ENCODE data around the gene B4GALT2. TPM values are rescaled to one million over a fixed set of nuclear protein-coding genes. Genes with fewer than 3 reads are reported as not detected.

The B4GALT2 gene
- total and polyA plus RNA-seq, 9 of the 15 experiments (the other 6 are each of a cell fraction or from before 2014, with no cell fraction given) = 1.3 to 86.8 (median 43.8) TPM

DNA sequence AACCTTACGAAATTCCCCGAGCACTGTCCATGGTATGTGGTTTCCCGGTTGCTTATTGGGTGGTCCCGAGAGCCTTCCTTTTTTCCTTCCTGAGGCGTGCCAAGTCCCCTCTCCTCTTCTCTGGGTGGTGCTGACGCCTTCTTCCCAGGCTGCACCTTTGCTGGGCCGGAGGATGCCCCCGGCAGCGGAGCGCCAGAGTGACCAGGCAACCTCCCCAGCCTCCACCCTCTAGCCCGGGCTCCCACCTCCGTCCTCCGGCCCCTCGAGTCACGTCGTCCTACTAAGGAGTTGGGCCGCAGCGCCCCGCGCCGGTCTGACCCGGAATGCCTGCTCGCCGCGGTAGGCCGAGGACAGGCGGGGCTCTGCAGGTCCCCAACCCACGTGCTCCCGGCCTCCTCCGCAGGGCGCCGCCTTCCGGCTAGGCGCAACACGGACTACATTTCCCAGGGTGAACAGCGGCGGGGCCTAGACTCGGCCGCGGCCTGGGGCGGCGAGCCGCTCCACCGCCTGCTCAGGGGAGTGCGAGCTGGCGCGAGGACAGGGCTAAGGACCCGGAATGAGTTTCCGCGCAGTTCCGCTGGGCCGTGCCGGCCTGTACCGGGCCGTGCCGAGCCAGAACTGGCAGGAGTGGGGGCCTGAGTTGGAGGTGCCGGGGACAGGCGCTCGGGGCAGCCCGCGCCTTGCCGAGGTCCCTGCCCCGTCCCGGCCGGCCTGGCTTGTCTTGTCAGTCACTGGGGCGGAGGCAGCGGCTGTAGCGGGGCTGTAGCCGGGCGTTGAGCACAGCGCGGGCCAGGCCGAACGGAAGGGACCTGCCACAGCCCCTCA is 32.6 kb upstream of the B4GALT2 start, which contains the start of gene IPO13 (continued):
- TF ChIP-seq, protein P1, sequence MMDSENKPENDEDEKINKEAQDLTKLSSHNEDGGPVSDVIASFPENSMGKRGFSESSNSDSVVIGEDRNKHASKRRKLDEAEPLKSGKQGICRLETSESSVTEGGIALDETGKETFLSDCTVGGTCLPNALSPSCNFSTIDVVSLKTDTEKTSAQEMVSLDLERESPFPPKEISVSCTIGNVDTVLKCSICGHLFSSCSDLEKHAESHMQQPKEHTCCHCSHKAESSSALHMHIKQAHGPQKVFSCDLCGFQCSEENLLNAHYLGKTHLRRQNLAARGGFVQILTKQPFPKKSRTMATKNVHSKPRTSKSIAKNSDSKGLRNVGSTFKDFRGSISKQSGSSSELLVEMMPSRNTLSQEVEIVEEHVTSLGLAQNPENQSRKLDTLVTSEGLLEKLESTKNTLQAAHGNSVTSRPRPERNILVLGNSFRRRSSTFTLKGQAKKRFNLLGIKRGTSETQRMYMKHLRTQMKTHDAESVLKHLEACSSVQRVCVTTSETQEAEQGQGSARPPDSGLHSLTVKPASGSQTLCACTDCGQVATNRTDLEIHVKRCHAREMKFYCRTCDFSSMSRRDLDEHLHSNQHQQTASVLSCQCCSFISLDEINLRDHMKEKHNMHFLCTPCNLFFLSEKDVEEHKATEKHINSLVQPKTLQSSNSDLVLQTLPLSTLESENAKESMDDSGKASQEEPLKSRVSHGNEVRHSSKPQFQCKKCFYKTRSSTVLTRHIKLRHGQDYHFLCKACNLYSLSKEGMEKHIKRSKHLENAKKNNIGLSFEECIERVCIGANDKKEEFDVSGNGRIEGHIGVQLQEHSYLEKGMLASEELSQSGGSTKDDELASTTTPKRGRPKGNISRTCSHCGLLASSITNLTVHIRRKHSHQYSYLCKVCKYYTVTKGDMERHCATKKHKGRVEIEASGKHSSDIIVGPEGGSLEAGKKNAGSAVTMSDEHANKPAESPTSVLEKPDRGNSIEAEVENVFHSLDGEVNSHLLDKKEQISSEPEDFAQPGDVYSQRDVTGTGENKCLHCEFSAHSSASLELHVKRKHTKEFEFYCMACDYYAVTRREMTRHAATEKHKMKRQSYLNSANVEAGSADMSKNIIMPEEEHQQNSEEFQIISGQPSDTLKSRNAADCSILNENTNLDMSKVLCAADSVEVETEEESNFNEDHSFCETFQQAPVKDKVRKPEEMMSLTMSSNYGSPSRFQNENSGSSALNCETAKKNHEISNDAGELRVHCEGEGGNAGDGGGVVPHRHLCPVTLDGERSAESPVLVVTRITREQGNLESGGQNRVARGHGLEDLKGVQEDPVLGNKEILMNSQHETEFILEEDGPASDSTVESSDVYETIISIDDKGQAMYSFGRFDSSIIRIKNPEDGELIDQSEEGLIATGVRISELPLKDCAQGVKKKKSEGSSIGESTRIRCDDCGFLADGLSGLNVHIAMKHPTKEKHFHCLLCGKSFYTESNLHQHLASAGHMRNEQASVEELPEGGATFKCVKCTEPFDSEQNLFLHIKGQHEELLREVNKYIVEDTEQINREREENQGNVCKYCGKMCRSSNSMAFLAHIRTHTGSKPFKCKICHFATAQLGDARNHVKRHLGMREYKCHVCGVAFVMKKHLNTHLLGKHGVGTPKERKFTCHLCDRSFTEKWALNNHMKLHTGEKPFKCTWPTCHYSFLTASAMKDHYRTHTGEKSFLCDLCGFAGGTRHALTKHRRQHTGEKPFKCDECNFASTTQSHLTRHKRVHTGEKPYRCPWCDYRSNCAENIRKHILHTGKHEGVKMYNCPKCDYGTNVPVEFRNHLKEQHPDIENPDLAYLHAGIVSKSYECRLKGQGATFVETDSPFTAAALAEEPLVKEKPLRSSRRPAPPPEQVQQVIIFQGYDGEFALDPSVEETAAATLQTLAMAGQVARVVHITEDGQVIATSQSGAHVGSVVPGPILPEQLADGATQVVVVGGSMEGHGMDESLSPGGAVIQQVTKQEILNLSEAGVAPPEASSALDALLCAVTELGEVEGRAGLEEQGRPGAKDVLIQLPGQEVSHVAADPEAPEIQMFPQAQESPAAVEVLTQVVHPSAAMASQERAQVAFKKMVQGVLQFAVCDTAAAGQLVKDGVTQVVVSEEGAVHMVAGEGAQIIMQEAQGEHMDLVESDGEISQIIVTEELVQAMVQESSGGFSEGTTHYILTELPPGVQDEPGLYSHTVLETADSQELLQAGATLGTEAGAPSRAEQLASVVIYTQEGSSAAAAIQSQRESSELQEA (IDR thresholded peaks at IDR 0.05; ENCODE audit: low read depth) = no peak
- TF ChIP-seq PATZ1 (CRISPR knock-in tag; IDR thresholded peaks at IDR 0.05; ENCODE audit: borderline replicate concordance) (no peak), SMARCC2 (IDR thresholded peaks at IDR 0.05; ENCODE audit: low read depth) (peak; percentile 61; the same call in 1 of the 2 replicates), MLLT1 (IDR thresholded peaks at IDR 0.05) (peak in 1 of 2 experiments; percentile 54; a peak in 1 of 4 replicates), SP1 (CRISPR knock-in tag; IDR thresholded peaks at IDR 0.05) (peak; percentile 100), SP2 (IDR thresholded peaks at IDR 0.05; ENCODE audit: extremely low read depth, low read depth, low read length, poor library complexity, severe bottlenecking) (no peak), FOXP4 (CRISPR knock-in tag; IDR thresholded peaks at IDR 0.05; ENCODE audit: borderline replicate concordance) (peak; percentile 11; the same call in 1 of the 2 replicates), PHF21A (IDR thresholded peaks at IDR 0.05; ENCODE audit: borderline replicate concordance, low read depth) (peak; percentile 39; the same call in 1 of the 2 replicates), ZNF143 (CRISPR knock-in tag; IDR thresholded peaks at IDR 0.05) (peak; percentile 100), RBBP5 (IDR thresholded peaks at IDR 0.05; ENCODE audit: borderline replicate concordance, insufficient read depth, low read length, poor library complexity, severe bottlenecking) (peak; percentile 88), RUNX1 (IDR thresholded peaks at IDR 0.05; ENCODE audit: low read depth) (no peak; the same call in 1 of the 2 replicates)

All from K562 (cell line).